Mammary epithelial cell (primary cell): ENCODE results near the gene PLBD2.

Experiments
- CTCF ChIP-seq, 2 donors: IDR thresholded peaks in 1 of 2; conservative IDR thresholded peaks in 1 of 2; 2 replicates each; pipeline ENCODE4 v1.5.1; 2011 to 2012; ENCODE audit warnings: inconsistent platforms in 2 of 2, low read length in 2 of 2, mild to moderate bottlenecking in 2 of 2, control low read depth in 1 of 2, low read depth in 1 of 2; ENCODE audit not compliant: insufficient read depth in 1 of 2; ENCODE audit errors: extremely low read depth in 1 of 2
- EZH2 ChIP-seq: IDR thresholded peaks from 2 replicates; pipeline ENCODE4 v1.6.1; 2012; ENCODE audit warnings: low read length, inconsistent platforms, borderline replicate concordance

- TF ChIP-seq CTCF (conservative IDR thresholded peaks at IDR 0.05 in 1 of 2, IDR thresholded peaks at IDR 0.05 in 1 of 2; ENCODE audit: extremely low read depth in 1 of 2, insufficient read depth in 1 of 2, low read depth in 1 of 2, low read length in 2 of 2): no peak
- TF ChIP-seq EZH2: no peak
These were observed 6.3 kb downstream of the PLBD2 start for GRCh38 chr12:113364698-113365097.
